SK-N-SH (cell line): ENCODE data around the gene TMEM59. TPM values are rescaled to one million over a fixed set of nuclear protein-coding genes. Genes with fewer than 3 reads are reported as not detected.

Experiments used
- CTCF ChIA-PET: fragments of 300-600, 350-600 bp; formaldehyde crosslinking; extraction: SDS; loops from one replicate; lab custom pipeline; 2021; lab: Yijun Ruan, JAX
- POLR2A ChIA-PET: fragments of 350-600 bp; sonication (Branson Sonifier 250); formaldehyde crosslinking; extraction: SDS; loops from one replicate; lab custom pipeline; 2020; ENCODE audit warnings: antibody characterized with exemption, inconsistent platforms; lab: Yijun Ruan, JAX
- DNase-seq: peaks from one replicate; pipeline ENCODE4 v3.0.0; 2012
- H2AFZ ChIP-seq: fragments of 200-600 bp; sonication (generic); 2 replicates; pipeline ENCODE4 v1.8.1; 2016; ENCODE audit warnings: antibody characterized with exemption, mild to moderate bottlenecking, low read depth
- H3F3A ChIP-seq: fragments of 200-600 bp; sonication (generic); replicated peaks from 2 replicates; pipeline ENCODE3; 2016; ENCODE audit warnings: antibody characterized with exemption, mild to moderate bottlenecking; ENCODE audit not compliant: insufficient read depth
- H3K27ac ChIP-seq, 2 experiments: fragments of 200-500 bp in 1 of 2; fragments of 200-600 bp in 1 of 2; sonication (Bioruptor generic) in 1 of 2; sonication (generic), shearing (Covaris generic) in 1 of 2; 2 replicates each; pipeline versions ENCODE4 v1.5.1 to v1.6.1; 2014 to 2016; ENCODE audit warnings: low read depth in 2 of 2, inconsistent platforms in 1 of 2, low read length in 1 of 2, mild to moderate bottlenecking in 1 of 2, mixed read lengths in 1 of 2
- H3K27me3 ChIP-seq: fragments of 200-600 bp; sonication (generic), shearing (Covaris generic); 2 replicates; pipeline ENCODE4 v1.6.1; 2016; ENCODE audit warnings: mixed run types; ENCODE audit not compliant: insufficient read depth
- H3K36me3 ChIP-seq, 2 experiments: fragments of 200-500 bp in 1 of 2; fragments of 200-600 bp in 1 of 2; sonication (Bioruptor generic) in 1 of 2; sonication (generic) in 1 of 2; replicated peaks in 1 of 2; 2 replicates each; pipeline versions ENCODE3 to v1.5.1; 2014 to 2016; ENCODE audit warnings: low read length in 1 of 2, mild to moderate bottlenecking in 1 of 2; ENCODE audit not compliant: insufficient read depth in 2 of 2, control insufficient read depth in 1 of 2
- H3K4me1 ChIP-seq, 2 experiments: fragments of 200-500 bp in 1 of 2; fragments of 200-600 bp in 1 of 2; sonication (Bioruptor generic) in 1 of 2; sonication (generic), shearing (Covaris generic) in 1 of 2; 2 replicates each; pipeline versions ENCODE4 v1.5.1 to v1.6.1; 2014 to 2016; ENCODE audit warnings: low read depth in 1 of 2, low read length in 1 of 2, mixed run types in 1 of 2; ENCODE audit not compliant: insufficient read depth in 2 of 2, control insufficient read depth in 1 of 2
- H3K4me2 ChIP-seq: fragments of 200-600 bp; sonication (generic), shearing (Covaris generic); 2 replicates; pipeline ENCODE4 v1.6.1; 2017; ENCODE audit warnings: mixed run types
- H3K4me3 ChIP-seq, 2 experiments: fragments of 200-500 bp in 1 of 2; fragments of 200-600 bp in 1 of 2; sonication (Bioruptor generic) in 1 of 2; sonication (generic), shearing (Covaris generic) in 1 of 2; 2 replicates each; pipeline versions ENCODE4 v1.5.1 to v1.8.1; 2014 to 2016; ENCODE audit warnings: low read depth in 2 of 2, inconsistent platforms in 1 of 2, low read length in 1 of 2, mild to moderate bottlenecking in 1 of 2, mixed read lengths in 1 of 2, moderate library complexity in 1 of 2
- H3K79me2 ChIP-seq: fragments of 200-600 bp; sonication (generic); 2 replicates; pipeline ENCODE4 v1.8.1; 2017; ENCODE audit warnings: mild to moderate bottlenecking; ENCODE audit not compliant: insufficient read depth
- H3K9ac ChIP-seq: fragments of 200-600 bp; sonication (generic); 2 replicates; pipeline ENCODE4 v1.6.1; 2017; ENCODE audit warnings: mixed run types
- H3K9me2 ChIP-seq: fragments of 200-600 bp; sonication (generic); 2 replicates; pipeline ENCODE4 v1.6.1; 2017; ENCODE audit warnings: mixed run types
- H3K9me3 ChIP-seq: fragments of 200-600 bp; sonication (generic); 2 replicates; pipeline ENCODE4 v1.6.1; 2017; ENCODE audit warnings: mixed run types, mild to moderate bottlenecking, moderate library complexity
- H4K20me1 ChIP-seq: fragments of 200-600 bp; sonication (generic); 2 replicates; pipeline ENCODE4 v1.6.1; 2017; ENCODE audit warnings: mild to moderate bottlenecking, mixed run types; ENCODE audit not compliant: insufficient read depth
- ELF1 ChIP-seq: IDR thresholded peaks from 2 replicates; pipeline ENCODE4 v1.4.0; 2012
- EZH2phosphoT487 ChIP-seq: fragments of 200-600 bp; sonication (generic); IDR thresholded peaks from 2 replicates; pipeline ENCODE4 v1.6.1; 2017; ENCODE audit warnings: low read depth, mixed run types, mild to moderate bottlenecking, antibody characterized with exemption, moderate library complexity, borderline replicate concordance
- FOXM1 ChIP-seq: IDR thresholded peaks from 2 replicates; pipeline ENCODE4 v1.4.0; 2012; ENCODE audit warnings: low read depth, mild to moderate bottlenecking
- POLR2AphosphoS5 ChIP-seq: IDR thresholded peaks from 2 replicates; pipeline ENCODE4 v1.6.1; 2012; ENCODE audit warnings: low read depth, low read length
- RAD21 ChIP-seq: IDR thresholded peaks from 2 replicates; pipeline ENCODE4 v1.6.1; 2012; ENCODE audit warnings: mild to moderate bottlenecking, low read length
- RCOR1 ChIP-seq: fragments of 150-350 bp; IDR thresholded peaks from 2 replicates; pipeline ENCODE4 v1.6.1; 2017; ENCODE audit warnings: antibody characterized with exemption, low read length
- TEAD4 ChIP-seq: IDR thresholded peaks from 2 replicates; pipeline ENCODE4 v1.4.0; 2012; ENCODE audit warnings: mild to moderate bottlenecking, borderline replicate concordance; ENCODE audit not compliant: insufficient read depth
- YY1 ChIP-seq: IDR thresholded peaks from 2 replicates; pipeline ENCODE4 v1.4.0; 2012; ENCODE audit warnings: low read depth, mild to moderate bottlenecking
- WGBS: methylation state at CpG from one replicate; pipeline ENCODE4 v1.1.6; 2017; ENCODE audit warnings: low lambda C conversion rate; 5-methylcytosine and 5-hydroxymethylcytosine counted together
- polyA plus RNA-seq, 3 experiments: library from polyadenylated mRNA; depleted of rRNA; stranded (reverse); fragments of >200 nt; gene quantifications; 2 replicates each; pipeline ENCODE4 v1.2.3, GENCODE V29; 2012
- TF ChIP-seq, protein P1 (sequence below): IDR thresholded peaks from 2 replicates; pipeline ENCODE4 v1.6.1; 2012; ENCODE audit warnings: mild to moderate bottlenecking, low read depth, low read length, moderate library complexity
- TF ChIP-seq, protein P2 (sequence below): fragments of 200-600 bp; sonication (generic); IDR thresholded peaks from 2 replicates; pipeline ENCODE4 v1.6.1; 2017; ENCODE audit warnings: antibody characterized with exemption, mild to moderate bottlenecking, moderate library complexity
- TF ChIP-seq, protein P3 (sequence below): IDR thresholded peaks from 2 replicates; pipeline ENCODE4 v1.4.0; 2012; ENCODE audit warnings: low read depth, borderline replicate concordance
- TF ChIP-seq, protein P4 (sequence below): IDR thresholded peaks from 2 replicates; pipeline ENCODE4 v1.4.0; 2012; ENCODE audit warnings: low read depth, borderline replicate concordance

TMEM59 gene
- polyA plus RNA-seq, 1 of the 3 experiments (the other 2 are of a cell fraction): 249 TPM

DNA sequence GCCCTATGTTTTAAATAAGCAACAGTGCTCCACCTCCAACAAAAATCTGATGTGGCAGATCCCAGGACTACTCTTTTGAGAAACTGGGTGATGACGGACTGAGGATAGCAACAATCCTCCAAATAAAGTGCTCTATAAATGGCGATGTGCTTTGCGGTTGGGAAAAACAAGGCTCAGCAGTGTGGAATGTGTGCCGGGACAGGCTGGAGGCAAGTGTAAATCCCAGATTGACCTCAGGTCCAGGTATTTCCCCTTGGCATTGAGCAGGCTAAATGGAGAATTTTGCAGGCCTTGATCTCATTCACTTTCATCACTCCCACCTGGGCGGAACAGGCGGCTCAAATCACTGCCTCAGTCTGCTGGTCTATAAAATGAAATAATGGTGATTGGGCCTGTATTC, 71.8 kb downstream of the TMEM59 start:
- Histone ChIP-seq H3K27ac (no peak overlapping the region), H4K20me1 (no peaks in the 10 kb centered on the region), H3F3A (no peaks in the 10 kb centered on the region), H3K4me1 (no peaks in the 10 kb centered on the region), H3K79me2 (no peaks in the 10 kb centered on the region), H2AFZ (no peak overlapping the region), H3K9me3 (no peaks in the 10 kb centered on the region), H3K4me3 (no peak overlapping the region), H3K9me2 (no peaks in the 10 kb centered on the region), H3K27me3 (no peaks in the 10 kb centered on the region), H3K36me3 (no peaks in the 10 kb centered on the region), H3K4me2 (no peak overlapping the region), H3K9ac (no peak overlapping the region)
- no peak for DNase-seq
- TF ChIP-seq POLR2AphosphoS5 (no peak), RCOR1 (no peak), YY1 (no peak), FOXM1 (no peak), TEAD4 (no peak)
- TF ChIP-seq, protein P1, sequence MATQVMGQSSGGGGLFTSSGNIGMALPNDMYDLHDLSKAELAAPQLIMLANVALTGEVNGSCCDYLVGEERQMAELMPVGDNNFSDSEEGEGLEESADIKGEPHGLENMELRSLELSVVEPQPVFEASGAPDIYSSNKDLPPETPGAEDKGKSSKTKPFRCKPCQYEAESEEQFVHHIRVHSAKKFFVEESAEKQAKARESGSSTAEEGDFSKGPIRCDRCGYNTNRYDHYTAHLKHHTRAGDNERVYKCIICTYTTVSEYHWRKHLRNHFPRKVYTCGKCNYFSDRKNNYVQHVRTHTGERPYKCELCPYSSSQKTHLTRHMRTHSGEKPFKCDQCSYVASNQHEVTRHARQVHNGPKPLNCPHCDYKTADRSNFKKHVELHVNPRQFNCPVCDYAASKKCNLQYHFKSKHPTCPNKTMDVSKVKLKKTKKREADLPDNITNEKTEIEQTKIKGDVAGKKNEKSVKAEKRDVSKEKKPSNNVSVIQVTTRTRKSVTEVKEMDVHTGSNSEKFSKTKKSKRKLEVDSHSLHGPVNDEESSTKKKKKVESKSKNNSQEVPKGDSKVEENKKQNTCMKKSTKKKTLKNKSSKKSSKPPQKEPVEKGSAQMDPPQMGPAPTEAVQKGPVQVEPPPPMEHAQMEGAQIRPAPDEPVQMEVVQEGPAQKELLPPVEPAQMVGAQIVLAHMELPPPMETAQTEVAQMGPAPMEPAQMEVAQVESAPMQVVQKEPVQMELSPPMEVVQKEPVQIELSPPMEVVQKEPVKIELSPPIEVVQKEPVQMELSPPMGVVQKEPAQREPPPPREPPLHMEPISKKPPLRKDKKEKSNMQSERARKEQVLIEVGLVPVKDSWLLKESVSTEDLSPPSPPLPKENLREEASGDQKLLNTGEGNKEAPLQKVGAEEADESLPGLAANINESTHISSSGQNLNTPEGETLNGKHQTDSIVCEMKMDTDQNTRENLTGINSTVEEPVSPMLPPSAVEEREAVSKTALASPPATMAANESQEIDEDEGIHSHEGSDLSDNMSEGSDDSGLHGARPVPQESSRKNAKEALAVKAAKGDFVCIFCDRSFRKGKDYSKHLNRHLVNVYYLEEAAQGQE: no peak
- TF ChIP-seq, protein P2, sequence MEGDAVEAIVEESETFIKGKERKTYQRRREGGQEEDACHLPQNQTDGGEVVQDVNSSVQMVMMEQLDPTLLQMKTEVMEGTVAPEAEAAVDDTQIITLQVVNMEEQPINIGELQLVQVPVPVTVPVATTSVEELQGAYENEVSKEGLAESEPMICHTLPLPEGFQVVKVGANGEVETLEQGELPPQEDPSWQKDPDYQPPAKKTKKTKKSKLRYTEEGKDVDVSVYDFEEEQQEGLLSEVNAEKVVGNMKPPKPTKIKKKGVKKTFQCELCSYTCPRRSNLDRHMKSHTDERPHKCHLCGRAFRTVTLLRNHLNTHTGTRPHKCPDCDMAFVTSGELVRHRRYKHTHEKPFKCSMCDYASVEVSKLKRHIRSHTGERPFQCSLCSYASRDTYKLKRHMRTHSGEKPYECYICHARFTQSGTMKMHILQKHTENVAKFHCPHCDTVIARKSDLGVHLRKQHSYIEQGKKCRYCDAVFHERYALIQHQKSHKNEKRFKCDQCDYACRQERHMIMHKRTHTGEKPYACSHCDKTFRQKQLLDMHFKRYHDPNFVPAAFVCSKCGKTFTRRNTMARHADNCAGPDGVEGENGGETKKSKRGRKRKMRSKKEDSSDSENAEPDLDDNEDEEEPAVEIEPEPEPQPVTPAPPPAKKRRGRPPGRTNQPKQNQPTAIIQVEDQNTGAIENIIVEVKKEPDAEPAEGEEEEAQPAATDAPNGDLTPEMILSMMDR: no peak
- ChIA-PET POLR2A (no interaction called here), CTCF (interaction anchor here (2.2 kb wide), 1 partner anchor 21 kb away, joined by 6 read pairs; no protein-coding TSS in a partner anchor)
- WGBS: 98% methylated on average over 6 of the region's 6 CpGs

DNA sequence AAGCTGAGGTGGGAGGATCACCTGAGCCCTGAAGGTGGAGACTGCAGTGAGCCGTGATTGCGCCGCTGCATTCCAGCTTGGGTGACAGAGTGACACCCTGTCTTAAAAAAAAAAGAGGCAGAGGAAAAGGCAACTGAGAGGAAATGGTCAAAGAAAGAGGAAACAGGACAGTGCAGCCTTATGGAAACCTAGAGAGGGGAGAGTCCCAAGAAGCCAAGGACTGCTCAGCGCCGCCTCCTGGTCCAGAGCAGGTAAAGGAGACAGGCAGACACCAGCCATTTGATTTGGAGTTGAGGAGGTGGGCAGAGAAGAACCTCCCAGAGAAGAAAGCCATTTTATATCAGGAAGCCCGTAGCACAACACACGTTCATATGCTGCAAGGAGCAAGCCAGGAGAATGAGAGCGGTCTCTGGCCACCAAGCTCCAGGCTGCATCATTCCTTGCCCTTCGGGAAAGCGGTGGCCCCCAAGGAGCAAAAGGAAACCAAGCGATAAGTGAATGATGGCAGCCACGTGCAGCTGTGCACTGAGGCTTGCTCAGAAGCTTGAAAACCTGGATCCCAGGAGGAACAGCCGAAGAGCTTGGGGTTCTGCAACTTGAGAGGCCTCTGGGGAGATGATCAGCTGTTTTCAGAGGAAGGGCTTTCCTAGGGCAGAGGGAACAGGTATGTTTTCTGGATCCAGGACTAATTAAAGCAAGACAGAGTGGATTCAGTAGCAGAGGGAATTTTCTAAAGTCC, 73.1 kb downstream of the TMEM59 start:
- H2AFZ ChIP-seq: no peak overlapping the region
- no peaks in the 10 kb centered on the region for H3K79me2 ChIP-seq
- H3K27me3 ChIP-seq: no peaks in the 10 kb centered on the region
- no peak overlapping the region for H3K4me2 ChIP-seq
- H3K4me3 ChIP-seq: no peak overlapping the region
- H3F3A ChIP-seq: no peaks in the 10 kb centered on the region
- ChIA-PET CTCF (interaction anchor here (1.2 to 2.2 kb wide), 2 partner anchors 14 to 20 kb away, joined by 4 to 6 read pairs; no protein-coding TSS in a partner anchor), POLR2A (no interaction called here)
- no peak for DNase-seq
- no peak overlapping the region for H3K27ac ChIP-seq
- no peaks in the 10 kb centered on the region for H3K9me2 ChIP-seq
- 90% methylated on average over 13 of the region's 13 CpGs for WGBS
- H3K36me3 ChIP-seq: no peaks in the 10 kb centered on the region
- H4K20me1 ChIP-seq: no peaks in the 10 kb centered on the region
- H3K9ac ChIP-seq: no peak overlapping the region
- no peaks in the 10 kb centered on the region for H3K9me3 ChIP-seq
- no peaks in the 10 kb centered on the region for H3K4me1 ChIP-seq
- TF ChIP-seq, protein P1: no peak
- TF ChIP-seq EZH2phosphoT487: no peak
- no peak for TF ChIP-seq FOXM1
- no peak for TF ChIP-seq RAD21
- TF ChIP-seq ELF1: no peak
- TF ChIP-seq, protein P3, sequence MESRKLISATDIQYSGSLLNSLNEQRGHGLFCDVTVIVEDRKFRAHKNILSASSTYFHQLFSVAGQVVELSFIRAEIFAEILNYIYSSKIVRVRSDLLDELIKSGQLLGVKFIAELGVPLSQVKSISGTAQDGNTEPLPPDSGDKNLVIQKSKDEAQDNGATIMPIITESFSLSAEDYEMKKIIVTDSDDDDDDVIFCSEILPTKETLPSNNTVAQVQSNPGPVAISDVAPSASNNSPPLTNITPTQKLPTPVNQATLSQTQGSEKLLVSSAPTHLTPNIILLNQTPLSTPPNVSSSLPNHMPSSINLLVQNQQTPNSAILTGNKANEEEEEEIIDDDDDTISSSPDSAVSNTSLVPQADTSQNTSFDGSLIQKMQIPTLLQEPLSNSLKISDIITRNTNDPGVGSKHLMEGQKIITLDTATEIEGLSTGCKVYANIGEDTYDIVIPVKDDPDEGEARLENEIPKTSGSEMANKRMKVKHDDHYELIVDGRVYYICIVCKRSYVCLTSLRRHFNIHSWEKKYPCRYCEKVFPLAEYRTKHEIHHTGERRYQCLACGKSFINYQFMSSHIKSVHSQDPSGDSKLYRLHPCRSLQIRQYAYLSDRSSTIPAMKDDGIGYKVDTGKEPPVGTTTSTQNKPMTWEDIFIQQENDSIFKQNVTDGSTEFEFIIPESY: no peak
- TF ChIP-seq, protein P4, sequence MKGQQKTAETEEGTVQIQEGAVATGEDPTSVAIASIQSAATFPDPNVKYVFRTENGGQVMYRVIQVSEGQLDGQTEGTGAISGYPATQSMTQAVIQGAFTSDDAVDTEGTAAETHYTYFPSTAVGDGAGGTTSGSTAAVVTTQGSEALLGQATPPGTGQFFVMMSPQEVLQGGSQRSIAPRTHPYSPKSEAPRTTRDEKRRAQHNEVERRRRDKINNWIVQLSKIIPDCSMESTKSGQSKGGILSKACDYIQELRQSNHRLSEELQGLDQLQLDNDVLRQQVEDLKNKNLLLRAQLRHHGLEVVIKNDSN: no peak
